IMR-90 (cell line): ENCODE measurements around the gene OTUD7B. TPM values are rescaled to one million over a fixed set of nuclear protein-coding genes. Genes with fewer than 3 reads are reported as not detected.

Experiments
- ATAC-seq: fragments of 200-7000 bp; cut with Tn5 transposase; 2 replicates; pipeline ENCODE4 v1.9.1; 2020; ENCODE audit warnings: low read depth, mild to moderate bottlenecking, moderate library complexity
- BruUV-seq: library from RNA; stranded (reverse); fragments of 400-500 nt; replicated peaks from 2 replicates; lab custom pipeline; 2021; lab: Mats Ljungman, UMichigan
- CTCF ChIA-PET: fragments of 300-600 bp; formaldehyde crosslinking; extraction: SDS; loops from one replicate; lab custom pipeline; 2021; ENCODE audit warnings: antibody characterized with exemption; lab: Yijun Ruan, JAX
- POLR2A ChIA-PET: fragments of 300-600 bp; sonication (Branson Sonifier 250); formaldehyde crosslinking; loops from one replicate; lab custom pipeline; 2022; ENCODE audit warnings: antibody characterized with exemption; ENCODE audit not compliant: unreplicated experiment; lab: Charles Lee
- DNase-seq: peaks from one replicate; pipeline ENCODE4 v3.0.0; 2013
- H2AFZ ChIP-seq: replicated peaks from 2 replicates; pipeline ENCODE3; 2013; ENCODE audit warnings: low read length, mild to moderate bottlenecking; ENCODE audit not compliant: poor library complexity
- H2AK5ac ChIP-seq: 2 replicates; pipeline ENCODE4 v1.6.1; 2013; ENCODE audit warnings: low read depth, low read length, inconsistent platforms
- H2AK9ac ChIP-seq: replicated peaks from 2 replicates; pipeline ENCODE3; 2013; ENCODE audit warnings: mild to moderate bottlenecking, low read depth, low read length, moderate library complexity; ENCODE audit not compliant: poor library complexity
- H2BK120ac ChIP-seq: 2 replicates; pipeline ENCODE4 v1.6.1; 2013; ENCODE audit warnings: low read depth, low read length, inconsistent platforms
- H2BK15ac ChIP-seq: 3 replicates; pipeline ENCODE4 v1.6.1; 2013; ENCODE audit warnings: low read depth, low read length, inconsistent platforms
- H2BK20ac ChIP-seq: 2 replicates; pipeline ENCODE4 v1.6.1; 2013; ENCODE audit warnings: low read depth, mild to moderate bottlenecking, inconsistent platforms, low read length, moderate library complexity
- H2BK5ac ChIP-seq: 2 replicates; pipeline ENCODE4 v1.6.1; 2013; ENCODE audit warnings: mild to moderate bottlenecking, low read depth, low read length, inconsistent platforms; ENCODE audit not compliant: poor library complexity, severe bottlenecking
- H3K14ac ChIP-seq: replicated peaks from 2 replicates; pipeline ENCODE4 v1.6.1; 2013; ENCODE audit warnings: low read depth, low read length, inconsistent platforms
- H3K18ac ChIP-seq: 2 replicates; pipeline ENCODE4 v1.6.1; 2013; ENCODE audit warnings: low read depth, low read length, control low read depth
- H3K23ac ChIP-seq: 2 replicates; pipeline ENCODE4 v1.6.1; 2013; ENCODE audit warnings: low read depth, low read length, inconsistent platforms
- H3K27ac ChIP-seq: 2 replicates; pipeline ENCODE4 v1.5.1; 2013; ENCODE audit warnings: mild to moderate bottlenecking, control low read depth, low read length; ENCODE audit not compliant: insufficient read depth
- H3K27me3 ChIP-seq: 2 replicates; pipeline ENCODE4 v1.6.1; 2013; ENCODE audit warnings: low read length; ENCODE audit not compliant: control insufficient read depth, insufficient read depth
- H3K36me3 ChIP-seq: 2 replicates; pipeline ENCODE4 v1.6.1; 2013; ENCODE audit warnings: low read length, mixed read lengths; ENCODE audit not compliant: control insufficient read depth, insufficient read depth
- H3K4ac ChIP-seq: 2 replicates; pipeline ENCODE4 v1.6.1; 2013; ENCODE audit warnings: low read depth, low read length, inconsistent platforms
- H3K4me1 ChIP-seq: 2 replicates; pipeline ENCODE4 v1.6.1; 2013; ENCODE audit warnings: low read length, mixed read lengths; ENCODE audit not compliant: control insufficient read depth, insufficient read depth
- H3K4me2 ChIP-seq: 2 replicates; pipeline ENCODE4 v1.6.1; 2013; ENCODE audit warnings: low read depth, mild to moderate bottlenecking, control low read depth, low read length, moderate library complexity
- H3K4me3 ChIP-seq: 2 replicates; pipeline ENCODE4 v1.5.1; 2013; ENCODE audit warnings: low read depth, mild to moderate bottlenecking, control low read depth, low read length, moderate library complexity; ENCODE audit not compliant: insufficient read depth
- H3K56ac ChIP-seq: 2 replicates; pipeline ENCODE4 v1.6.1; 2013; ENCODE audit warnings: low read length, inconsistent platforms; ENCODE audit not compliant: insufficient read depth; ENCODE audit errors: extremely low read depth
- H3K79me1 ChIP-seq, 2 experiments: 2 replicates each; pipeline ENCODE4 v1.6.1; 2013; ENCODE audit warnings: low read length in 2 of 2, inconsistent platforms in 1 of 2, low read depth in 1 of 2
- H3K9ac ChIP-seq: 2 replicates; pipeline ENCODE4 v1.6.1; 2013; ENCODE audit warnings: low read depth, low read length, control low read depth
- H3K9me1 ChIP-seq: 2 replicates; pipeline ENCODE4 v1.6.1; 2013; ENCODE audit warnings: low read length, inconsistent platforms; ENCODE audit not compliant: insufficient read depth
- H3K9me3 ChIP-seq: 2 replicates; pipeline ENCODE4 v1.6.1; 2013; ENCODE audit warnings: low read length; ENCODE audit not compliant: control insufficient read depth, insufficient read depth
- H4K20me1 ChIP-seq: 2 replicates; pipeline ENCODE4 v1.6.1; 2013; ENCODE audit warnings: low read length, inconsistent platforms; ENCODE audit not compliant: insufficient read depth
- H4K5ac ChIP-seq: 2 replicates; pipeline ENCODE4 v1.6.1; 2013; ENCODE audit warnings: mild to moderate bottlenecking, low read depth, low read length, control low read depth
- H4K8ac ChIP-seq, 2 experiments: 2 replicates each; pipeline ENCODE4 v1.6.1; 2013; ENCODE audit warnings: low read depth in 2 of 2, low read length in 2 of 2, control low read depth in 1 of 2, inconsistent platforms in 1 of 2
- H4K91ac ChIP-seq: 2 replicates; pipeline ENCODE4 v1.6.1; 2013; ENCODE audit warnings: low read depth, low read length, inconsistent platforms; ENCODE audit not compliant: insufficient read depth
- CEBPB ChIP-seq: IDR thresholded peaks from 2 replicates; pipeline ENCODE4 v1.6.1; 2012; ENCODE audit warnings: low read depth, low read length, improper control_type of control experiment
- MXI1 ChIP-seq: IDR thresholded peaks from 2 replicates; pipeline ENCODE4 v1.6.1; 2012; ENCODE audit warnings: low read depth, mild to moderate bottlenecking, low read length, moderate library complexity, borderline replicate concordance
- WGBS, 2 experiments: methylation state at CpG; one replicate each; pipeline versions ENCODE4 v1.1.5 to v1.1.7; 2013; ENCODE audit warnings: missing lambda C conversion rate in 2 of 2; ENCODE audit not compliant: insufficient read length in 1 of 2; ENCODE audit errors: extremely low coverage in 2 of 2; 5-methylcytosine and 5-hydroxymethylcytosine counted together
- dilution Hi-C: fragments of 300-500 bp; cut with HindIII; formaldehyde crosslinking; loops from one replicate; pipeline ENCODE4 v1.14.3; 2018; ENCODE audit warnings: low sequenced_read_pairs; ENCODE audit not compliant: unreplicated experiment
- in situ Hi-C: fragments of 300-500 bp; cut with MboI; formaldehyde crosslinking; loops from 3 replicates; pipeline ENCODE4 v1.14.3; 2019; ENCODE audit warnings: low sequenced_read_pairs, inconsistent platforms, mixed read lengths
- intact Hi-C: fragments of 100-400 bp; cut with micrococcal nuclease; formaldehyde crosslinking; loops from 2 replicates; pipeline ENCODE4 v1.10.0; 2022
- polyA plus RNA-seq, 3 experiments: library from polyadenylated mRNA; depleted of rRNA; stranded (reverse); fragments of >200 nt; gene quantifications; 2 replicates each; pipeline ENCODE4 v1.2.3, GENCODE V29; 2012; ENCODE audit warnings: low replicate concordance in 1 of 3
- total RNA-seq: library from RNA; depleted of rRNA; stranded (reverse); fragments of >200 nt; gene quantifications from 2 replicates; pipeline ENCODE4 v1.2.3, GENCODE V29; 2012

OTUD7B gene
- total and polyA plus RNA-seq, 2 of the 4 experiments (the other 2 are of a cell fraction): 7.5 to 18.6 TPM

DNA sequence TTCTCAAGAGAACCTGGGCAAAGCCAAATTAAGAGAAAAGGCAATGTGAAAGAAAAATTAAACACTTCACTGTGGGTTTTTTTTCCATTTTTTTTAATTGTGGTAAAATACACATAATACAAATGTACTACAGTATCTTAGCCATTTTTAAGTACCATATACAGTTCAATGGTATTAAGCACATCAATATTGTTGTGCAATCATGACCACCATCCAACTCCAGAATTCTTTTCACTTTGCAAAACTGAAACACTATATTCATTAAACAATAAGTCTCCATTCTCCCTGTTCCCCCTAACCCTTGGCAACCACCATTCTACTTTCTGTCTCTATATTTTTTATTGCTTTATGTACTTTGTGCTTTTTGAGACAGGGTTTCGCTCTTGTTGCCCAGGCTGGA is 17.8 kb upstream of the OTUD7B start:
- no peak overlapping the region for H2BK20ac ChIP-seq
- no peak overlapping the region for H2AK5ac ChIP-seq
- dilution Hi-C loops (no loop called here), intact Hi-C loops (no loop called here), in situ Hi-C loops (no loop called here)
- H3K4ac ChIP-seq: no peak overlapping the region
- no peaks in the 10 kb centered on the region for H3K9me3 ChIP-seq
- no peak overlapping the region for H4K5ac ChIP-seq
- H2BK15ac ChIP-seq: no peak overlapping the region
- no peak overlapping the region for H2AFZ ChIP-seq
- no peak overlapping the region for H3K56ac ChIP-seq
- no peak overlapping the region for H4K91ac ChIP-seq
- POLR2A ChIA-PET: no interaction called here
- no peak for TF ChIP-seq MXI1
- peak; percentile 73 for TF ChIP-seq CEBPB
- no peak overlapping the region for H3K4me3 ChIP-seq
- H4K20me1 ChIP-seq: no peaks in the 10 kb centered on the region
- no CpG with 5 or more reads among the region's 1 CpG for WGBS, 2 experiments
- no peaks in the 10 kb centered on the region for H3K36me3 ChIP-seq
- H2BK5ac ChIP-seq: no peak overlapping the region
- no peak overlapping the region for H3K4me2 ChIP-seq
- H3K4me1 ChIP-seq: no peaks in the 10 kb centered on the region
- no peak overlapping the region for H3K23ac ChIP-seq
- H3K9ac ChIP-seq: no peak overlapping the region
- ATAC-seq: no peak
- no peak overlapping the region for H2AK9ac ChIP-seq
- no peaks in the 10 kb centered on the region for H3K27me3 ChIP-seq
- no TSS peak for BruUV-seq
- no peaks in the 10 kb centered on the region for H3K9me1 ChIP-seq
- H3K14ac ChIP-seq: no peak overlapping the region
- no peak for DNase-seq
- CTCF ChIA-PET: no interaction called here
- H3K18ac ChIP-seq: no peak overlapping the region
- H2BK120ac ChIP-seq: no peak overlapping the region
- H3K27ac ChIP-seq: no peak overlapping the region
- no peaks in the 10 kb centered on the region for H3K79me1 ChIP-seq
- no peak overlapping the region for H4K8ac ChIP-seq
